ENCODE data around the gene GCG.

DNA sequence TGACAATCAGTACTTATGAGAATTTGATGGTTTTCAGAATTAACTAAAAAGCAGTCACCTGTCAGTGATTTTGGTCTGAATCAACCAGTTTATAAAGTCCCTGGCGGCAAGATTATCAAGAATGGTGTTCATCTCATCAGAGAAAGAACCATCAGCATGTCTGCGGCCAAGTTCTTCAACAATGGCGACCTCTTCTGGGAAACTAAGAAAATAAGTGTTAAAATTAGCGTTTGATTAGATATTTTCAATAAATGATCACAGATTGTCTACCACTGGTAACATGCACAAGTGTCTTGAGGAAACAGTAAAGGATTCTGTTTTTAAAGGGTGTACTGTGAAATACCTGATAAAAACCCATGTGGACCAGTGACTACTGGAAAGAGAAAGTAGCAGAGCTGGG, 8.1 kb downstream of the GCG start:
- TF ChIP-seq POLR2AphosphoS5 (IDR thresholded peaks at IDR 0.05) = no peak
- TF ChIP-seq, protein P1, sequence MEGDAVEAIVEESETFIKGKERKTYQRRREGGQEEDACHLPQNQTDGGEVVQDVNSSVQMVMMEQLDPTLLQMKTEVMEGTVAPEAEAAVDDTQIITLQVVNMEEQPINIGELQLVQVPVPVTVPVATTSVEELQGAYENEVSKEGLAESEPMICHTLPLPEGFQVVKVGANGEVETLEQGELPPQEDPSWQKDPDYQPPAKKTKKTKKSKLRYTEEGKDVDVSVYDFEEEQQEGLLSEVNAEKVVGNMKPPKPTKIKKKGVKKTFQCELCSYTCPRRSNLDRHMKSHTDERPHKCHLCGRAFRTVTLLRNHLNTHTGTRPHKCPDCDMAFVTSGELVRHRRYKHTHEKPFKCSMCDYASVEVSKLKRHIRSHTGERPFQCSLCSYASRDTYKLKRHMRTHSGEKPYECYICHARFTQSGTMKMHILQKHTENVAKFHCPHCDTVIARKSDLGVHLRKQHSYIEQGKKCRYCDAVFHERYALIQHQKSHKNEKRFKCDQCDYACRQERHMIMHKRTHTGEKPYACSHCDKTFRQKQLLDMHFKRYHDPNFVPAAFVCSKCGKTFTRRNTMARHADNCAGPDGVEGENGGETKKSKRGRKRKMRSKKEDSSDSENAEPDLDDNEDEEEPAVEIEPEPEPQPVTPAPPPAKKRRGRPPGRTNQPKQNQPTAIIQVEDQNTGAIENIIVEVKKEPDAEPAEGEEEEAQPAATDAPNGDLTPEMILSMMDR (IDR thresholded peaks at IDR 0.05) = no peak
